Breast epithelium (tissue), 3 donors: Measurements from ENCODE around the gene ADCY5.

Experiments
- CTCF ChIP-seq, 3 donors: fragments of 450-650 bp; IDR thresholded peaks; one replicate each; pipeline ENCODE4 v1.5.1; 2016 to 2017; ENCODE audit warnings: antibody characterized with exemption in 3 of 3, mild to moderate bottlenecking in 3 of 3, moderate library complexity in 3 of 3
- POLR2A ChIP-seq: fragments of 450-650 bp; IDR thresholded peaks from one replicate; pipeline ENCODE4 v1.6.1; 2016; ENCODE audit warnings: antibody characterized with exemption, mild to moderate bottlenecking, moderate library complexity

GRCh38 chr3:123328851-123329635 is 119.8 kb downstream of the ADCY5 start:
- TF ChIP-seq POLR2A (no peak), CTCF (IDR thresholded peaks at IDR 0.05) (peak; percentile 91 to 92 (median 91))
